IMR-90 (cell line): ENCODE measurements around the gene CTSO. TPM values are rescaled to one million over a fixed set of nuclear protein-coding genes. Genes with fewer than 3 reads are reported as not detected.

Experiments
- ATAC-seq: fragments of 200-7000 bp; cut with Tn5 transposase; 2 replicates; pipeline ENCODE4 v1.9.1; 2020; ENCODE audit warnings: low read depth, mild to moderate bottlenecking, moderate library complexity
- BruUV-seq: library from RNA; stranded (reverse); fragments of 400-500 nt; replicated peaks from 2 replicates; lab custom pipeline; 2021; lab: Mats Ljungman, UMichigan
- CTCF ChIA-PET: fragments of 300-600 bp; formaldehyde crosslinking; extraction: SDS; loops from one replicate; lab custom pipeline; 2021; ENCODE audit warnings: antibody characterized with exemption; lab: Yijun Ruan, JAX
- POLR2A ChIA-PET: fragments of 300-600 bp; sonication (Branson Sonifier 250); formaldehyde crosslinking; loops from one replicate; lab custom pipeline; 2022; ENCODE audit warnings: antibody characterized with exemption; ENCODE audit not compliant: unreplicated experiment; lab: Charles Lee
- DNase-seq: peaks from one replicate; pipeline ENCODE4 v3.0.0; 2013
- H2AFZ ChIP-seq: replicated peaks from 2 replicates; pipeline ENCODE3; 2013; ENCODE audit warnings: low read length, mild to moderate bottlenecking; ENCODE audit not compliant: poor library complexity
- H2AK5ac ChIP-seq: 2 replicates; pipeline ENCODE4 v1.6.1; 2013; ENCODE audit warnings: low read depth, low read length, inconsistent platforms
- H2AK9ac ChIP-seq: replicated peaks from 2 replicates; pipeline ENCODE3; 2013; ENCODE audit warnings: mild to moderate bottlenecking, low read depth, low read length, moderate library complexity; ENCODE audit not compliant: poor library complexity
- H2BK120ac ChIP-seq: 2 replicates; pipeline ENCODE4 v1.6.1; 2013; ENCODE audit warnings: low read depth, low read length, inconsistent platforms
- H2BK15ac ChIP-seq: 3 replicates; pipeline ENCODE4 v1.6.1; 2013; ENCODE audit warnings: low read depth, low read length, inconsistent platforms
- H2BK20ac ChIP-seq: 2 replicates; pipeline ENCODE4 v1.6.1; 2013; ENCODE audit warnings: low read depth, mild to moderate bottlenecking, inconsistent platforms, low read length, moderate library complexity
- H2BK5ac ChIP-seq: 2 replicates; pipeline ENCODE4 v1.6.1; 2013; ENCODE audit warnings: mild to moderate bottlenecking, low read depth, low read length, inconsistent platforms; ENCODE audit not compliant: poor library complexity, severe bottlenecking
- H3K14ac ChIP-seq: replicated peaks from 2 replicates; pipeline ENCODE4 v1.6.1; 2013; ENCODE audit warnings: low read depth, low read length, inconsistent platforms
- H3K18ac ChIP-seq: 2 replicates; pipeline ENCODE4 v1.6.1; 2013; ENCODE audit warnings: low read depth, low read length, control low read depth
- H3K23ac ChIP-seq: 2 replicates; pipeline ENCODE4 v1.6.1; 2013; ENCODE audit warnings: low read depth, low read length, inconsistent platforms
- H3K27ac ChIP-seq: 2 replicates; pipeline ENCODE4 v1.5.1; 2013; ENCODE audit warnings: mild to moderate bottlenecking, control low read depth, low read length; ENCODE audit not compliant: insufficient read depth
- H3K27me3 ChIP-seq: 2 replicates; pipeline ENCODE4 v1.6.1; 2013; ENCODE audit warnings: low read length; ENCODE audit not compliant: control insufficient read depth, insufficient read depth
- H3K36me3 ChIP-seq: 2 replicates; pipeline ENCODE4 v1.6.1; 2013; ENCODE audit warnings: low read length, mixed read lengths; ENCODE audit not compliant: control insufficient read depth, insufficient read depth
- H3K4ac ChIP-seq: 2 replicates; pipeline ENCODE4 v1.6.1; 2013; ENCODE audit warnings: low read depth, low read length, inconsistent platforms
- H3K4me1 ChIP-seq: 2 replicates; pipeline ENCODE4 v1.6.1; 2013; ENCODE audit warnings: low read length, mixed read lengths; ENCODE audit not compliant: control insufficient read depth, insufficient read depth
- H3K4me2 ChIP-seq: 2 replicates; pipeline ENCODE4 v1.6.1; 2013; ENCODE audit warnings: low read depth, mild to moderate bottlenecking, control low read depth, low read length, moderate library complexity
- H3K4me3 ChIP-seq: 2 replicates; pipeline ENCODE4 v1.5.1; 2013; ENCODE audit warnings: low read depth, mild to moderate bottlenecking, control low read depth, low read length, moderate library complexity; ENCODE audit not compliant: insufficient read depth
- H3K56ac ChIP-seq: 2 replicates; pipeline ENCODE4 v1.6.1; 2013; ENCODE audit warnings: low read length, inconsistent platforms; ENCODE audit not compliant: insufficient read depth; ENCODE audit errors: extremely low read depth
- H3K79me1 ChIP-seq, 2 experiments: 2 replicates each; pipeline ENCODE4 v1.6.1; 2013; ENCODE audit warnings: low read length in 2 of 2, inconsistent platforms in 1 of 2, low read depth in 1 of 2
- H3K9ac ChIP-seq: 2 replicates; pipeline ENCODE4 v1.6.1; 2013; ENCODE audit warnings: low read depth, low read length, control low read depth
- H3K9me1 ChIP-seq: 2 replicates; pipeline ENCODE4 v1.6.1; 2013; ENCODE audit warnings: low read length, inconsistent platforms; ENCODE audit not compliant: insufficient read depth
- H3K9me3 ChIP-seq: 2 replicates; pipeline ENCODE4 v1.6.1; 2013; ENCODE audit warnings: low read length; ENCODE audit not compliant: control insufficient read depth, insufficient read depth
- H4K20me1 ChIP-seq: 2 replicates; pipeline ENCODE4 v1.6.1; 2013; ENCODE audit warnings: low read length, inconsistent platforms; ENCODE audit not compliant: insufficient read depth
- H4K5ac ChIP-seq: 2 replicates; pipeline ENCODE4 v1.6.1; 2013; ENCODE audit warnings: mild to moderate bottlenecking, low read depth, low read length, control low read depth
- H4K8ac ChIP-seq, 2 experiments: 2 replicates each; pipeline ENCODE4 v1.6.1; 2013; ENCODE audit warnings: low read depth in 2 of 2, low read length in 2 of 2, control low read depth in 1 of 2, inconsistent platforms in 1 of 2
- H4K91ac ChIP-seq: 2 replicates; pipeline ENCODE4 v1.6.1; 2013; ENCODE audit warnings: low read depth, low read length, inconsistent platforms; ENCODE audit not compliant: insufficient read depth
- BHLHE40 ChIP-seq: fragments of 150-350 bp; IDR thresholded peaks from 2 replicates; pipeline ENCODE4 v1.6.1; 2016; ENCODE audit warnings: mild to moderate bottlenecking, low read depth, low read length
- CEBPB ChIP-seq: IDR thresholded peaks from 2 replicates; pipeline ENCODE4 v1.6.1; 2012; ENCODE audit warnings: low read depth, low read length, improper control_type of control experiment
- CHD1 ChIP-seq: IDR thresholded peaks from 2 replicates; pipeline ENCODE4 v1.6.1; 2012; ENCODE audit warnings: low read depth, low read length, improper control_type of control experiment
- MAFK ChIP-seq: IDR thresholded peaks from 2 replicates; pipeline ENCODE4 v1.6.1; 2012; ENCODE audit warnings: low read depth, low read length, improper control_type of control experiment
- MXI1 ChIP-seq: IDR thresholded peaks from 2 replicates; pipeline ENCODE4 v1.6.1; 2012; ENCODE audit warnings: low read depth, mild to moderate bottlenecking, low read length, moderate library complexity, borderline replicate concordance
- NFE2L2 ChIP-seq: fragments of 150-350 bp; IDR thresholded peaks from 2 replicates; pipeline ENCODE4 v1.6.1; 2016; ENCODE audit warnings: low read depth, mild to moderate bottlenecking, low read length
- POLR2A ChIP-seq: IDR thresholded peaks from 2 replicates; pipeline ENCODE4 v1.6.1; 2012; ENCODE audit warnings: mild to moderate bottlenecking, low read depth, low read length
- RAD21 ChIP-seq: IDR thresholded peaks from 2 replicates; pipeline ENCODE4 v1.6.1; 2012; ENCODE audit warnings: low read length, improper control_type of control experiment
- RCOR1 ChIP-seq: IDR thresholded peaks from 2 replicates; pipeline ENCODE4 v1.6.1; 2012; ENCODE audit warnings: mild to moderate bottlenecking, low read length, improper control_type of control experiment; ENCODE audit not compliant: insufficient replicate concordance
- RFX5 ChIP-seq: IDR thresholded peaks from 2 replicates; pipeline ENCODE4 v1.8.0; 2012; ENCODE audit warnings: low read depth, mild to moderate bottlenecking, low read length, moderate library complexity
- WGBS, 2 experiments: methylation state at CpG; one replicate each; pipeline versions ENCODE4 v1.1.5 to v1.1.7; 2013; ENCODE audit warnings: missing lambda C conversion rate in 2 of 2; ENCODE audit not compliant: insufficient read length in 1 of 2; ENCODE audit errors: extremely low coverage in 2 of 2; 5-methylcytosine and 5-hydroxymethylcytosine counted together
- dilution Hi-C: fragments of 300-500 bp; cut with HindIII; formaldehyde crosslinking; loops from one replicate; pipeline ENCODE4 v1.14.3; 2018; ENCODE audit warnings: low sequenced_read_pairs; ENCODE audit not compliant: unreplicated experiment
- in situ Hi-C: fragments of 300-500 bp; cut with MboI; formaldehyde crosslinking; loops from 3 replicates; pipeline ENCODE4 v1.14.3; 2019; ENCODE audit warnings: low sequenced_read_pairs, inconsistent platforms, mixed read lengths
- intact Hi-C: fragments of 100-400 bp; cut with micrococcal nuclease; formaldehyde crosslinking; loops from 2 replicates; pipeline ENCODE4 v1.10.0; 2022
- polyA plus RNA-seq, 3 experiments: library from polyadenylated mRNA; depleted of rRNA; stranded (reverse); fragments of >200 nt; gene quantifications; 2 replicates each; pipeline ENCODE4 v1.2.3, GENCODE V29; 2012; ENCODE audit warnings: low replicate concordance in 1 of 3
- total RNA-seq: library from RNA; depleted of rRNA; stranded (reverse); fragments of >200 nt; gene quantifications from 2 replicates; pipeline ENCODE4 v1.2.3, GENCODE V29; 2012
- TF ChIP-seq, protein P1 (sequence below): fragments of 150-350 bp; IDR thresholded peaks from 2 replicates; pipeline ENCODE4 v1.6.1; 2016; ENCODE audit warnings: low read depth, mild to moderate bottlenecking, low read length, moderate library complexity, borderline replicate concordance
- TF ChIP-seq, protein P2 (sequence below): fragments of 150-350 bp; IDR thresholded peaks from 2 replicates; pipeline ENCODE4 v1.6.1; 2017; ENCODE audit warnings: mild to moderate bottlenecking, antibody characterized with exemption, low read length, low read depth

Gene CTSO
- total and polyA plus RNA-seq, 2 of the 4 experiments (the other 2 are of a cell fraction) = 2.9 to 3.9 TPM

DNA sequence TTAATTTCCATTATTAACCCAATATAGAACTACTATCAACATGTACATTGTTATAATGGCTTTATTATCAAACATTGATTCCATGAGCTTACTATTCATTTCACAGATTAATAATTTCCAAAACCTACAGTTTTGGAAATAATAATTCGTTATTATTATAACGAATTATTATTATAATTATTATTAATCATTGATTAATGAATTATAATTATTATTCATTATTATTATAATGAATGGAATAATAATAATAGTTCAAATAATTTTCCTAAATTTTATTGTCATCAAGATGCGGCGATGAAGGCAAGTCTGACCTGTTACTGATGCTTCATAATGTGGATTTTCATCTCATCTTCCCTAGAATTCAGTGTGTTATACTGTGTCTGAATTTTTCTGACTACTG, 22.0 kb downstream of the CTSO start:
- H3K4me1 ChIP-seq = no peaks in the 10 kb centered on the region
- no peak overlapping the region for H3K18ac ChIP-seq
- no peaks in the 10 kb centered on the region for H3K27me3 ChIP-seq
- dilution Hi-C loops (no loop called here), in situ Hi-C loops (no loop called here), intact Hi-C loops (no loop called here)
- no peak for DNase-seq
- no peak overlapping the region for H2BK20ac ChIP-seq
- BruUV-seq = no TSS peak
- no peak overlapping the region for H2AK9ac ChIP-seq
- no peaks in the 10 kb centered on the region for H3K79me1 ChIP-seq
- no peak overlapping the region for H2BK120ac ChIP-seq
- H2AK5ac ChIP-seq = no peak overlapping the region
- H4K8ac ChIP-seq = no peak overlapping the region
- H3K36me3 ChIP-seq = no peaks in the 10 kb centered on the region
- no peak overlapping the region for H4K5ac ChIP-seq
- no peak overlapping the region for H3K23ac ChIP-seq
- no peak overlapping the region for H3K14ac ChIP-seq
- H4K91ac ChIP-seq = no peak overlapping the region
- no peak for TF ChIP-seq RFX5
- no peak for TF ChIP-seq CEBPB
- no peak for TF ChIP-seq NFE2L2
- TF ChIP-seq, protein P1, sequence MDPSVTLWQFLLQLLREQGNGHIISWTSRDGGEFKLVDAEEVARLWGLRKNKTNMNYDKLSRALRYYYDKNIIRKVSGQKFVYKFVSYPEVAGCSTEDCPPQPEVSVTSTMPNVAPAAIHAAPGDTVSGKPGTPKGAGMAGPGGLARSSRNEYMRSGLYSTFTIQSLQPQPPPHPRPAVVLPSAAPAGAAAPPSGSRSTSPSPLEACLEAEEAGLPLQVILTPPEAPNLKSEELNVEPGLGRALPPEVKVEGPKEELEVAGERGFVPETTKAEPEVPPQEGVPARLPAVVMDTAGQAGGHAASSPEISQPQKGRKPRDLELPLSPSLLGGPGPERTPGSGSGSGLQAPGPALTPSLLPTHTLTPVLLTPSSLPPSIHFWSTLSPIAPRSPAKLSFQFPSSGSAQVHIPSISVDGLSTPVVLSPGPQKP = no peak
- TF ChIP-seq POLR2A = no peak
- TF ChIP-seq MXI1 = no peak
- TF ChIP-seq, protein P2, sequence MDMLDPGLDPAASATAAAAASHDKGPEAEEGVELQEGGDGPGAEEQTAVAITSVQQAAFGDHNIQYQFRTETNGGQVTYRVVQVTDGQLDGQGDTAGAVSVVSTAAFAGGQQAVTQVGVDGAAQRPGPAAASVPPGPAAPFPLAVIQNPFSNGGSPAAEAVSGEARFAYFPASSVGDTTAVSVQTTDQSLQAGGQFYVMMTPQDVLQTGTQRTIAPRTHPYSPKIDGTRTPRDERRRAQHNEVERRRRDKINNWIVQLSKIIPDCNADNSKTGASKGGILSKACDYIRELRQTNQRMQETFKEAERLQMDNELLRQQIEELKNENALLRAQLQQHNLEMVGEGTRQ = no peak
- TF ChIP-seq MAFK = no peak
- TF ChIP-seq RCOR1 = no peak
- no peak for TF ChIP-seq RAD21
- no peak for TF ChIP-seq CHD1
- TF ChIP-seq BHLHE40 = no peak
- no peak overlapping the region for H3K4ac ChIP-seq
- no peak for ATAC-seq
- no peak overlapping the region for H3K4me3 ChIP-seq
- H4K20me1 ChIP-seq = no peaks in the 10 kb centered on the region
- no peak overlapping the region for H3K4me2 ChIP-seq
- H3K56ac ChIP-seq = no peak overlapping the region
- no peaks in the 10 kb centered on the region for H3K9me3 ChIP-seq
- CTCF ChIA-PET = no interaction called here
- no peak overlapping the region for H2BK5ac ChIP-seq
- no peak overlapping the region for H3K27ac ChIP-seq
- POLR2A ChIA-PET = no interaction called here
- H3K9ac ChIP-seq = no peak overlapping the region
- no peak overlapping the region for H2BK15ac ChIP-seq
- no peak overlapping the region for H2AFZ ChIP-seq
- H3K9me1 ChIP-seq = no peaks in the 10 kb centered on the region
- no CpG with 5 or more reads among the region's 4 CpGs for WGBS, 2 experiments
